22Rv1 (cell line): ENCODE measurements around the gene OGDH.
"Not testable (repeated sequence)": the region's sequence is repeated elsewhere in the genome, so short reads cannot be mapped to it uniquely, and the experiment has no call there.

Source experiments
- CTCF ChIP-seq: fragments of 450-650 bp; IDR thresholded peaks from 2 replicates; pipeline ENCODE4 v1.5.1; 2017; ENCODE audit warnings: mild to moderate bottlenecking
- ZFX ChIP-seq: fragments of 450-650 bp; IDR thresholded peaks from 2 replicates; pipeline ENCODE4 v1.6.1; 2017; ENCODE audit warnings: antibody characterized with exemption, borderline replicate concordance

- not testable (repeated sequence) for TF ChIP-seq CTCF, ZFX
These were observed 97.0 kb downstream of the OGDH start for GRCh38 chr7:44703391-44703790.
